Hematopoietic multipotent progenitor cell (in vitro differentiated cells): ENCODE measurements around the gene FN3KRP. TPM values are rescaled to one million over a fixed set of nuclear protein-coding genes. Genes with fewer than 3 reads are reported as not detected.

Source experiments
- DNase-seq, 3 donors: peaks; one replicate each; pipeline ENCODE4 v3.0.0-alpha.2; 2011 to 2015; ENCODE audit warnings: low read depth in 2 of 3, low spot score in 2 of 3
- small RNA-seq: library from RNA; depleted of rRNA; stranded (forward); fragments of <200 nt; gene quantifications from one replicate; pipeline ENCODE3, GENCODE V24; 2012
- total RNA-seq: library from RNA; depleted of rRNA; stranded (reverse); fragments of >200 nt; gene quantifications from one replicate; pipeline ENCODE4 v1.2.3, GENCODE V29; 2012

FN3KRP gene
- total RNA-seq, 1 donor: 14.5 TPM

- DNase-seq: peak in 1 of 3 donors; percentile 56
Observed at GRCh38 chr17:82775001-82775823, 58.7 kb downstream of the FN3KRP start.

GRCh38 chr17:82776454-82776853 is 59.9 kb downstream of the FN3KRP start:
- no peak for DNase-seq

Small RNA genes within 50 kb of the gene (small RNA-seq; reads per million reads assigned to genes)
- not detected for gene MIR4525

Other genes starting within 250 kb of the FN3KRP start
- gene FOXK2, start 197.0 kb upstream of the FN3KRP start, total RNA-seq: 47.9 TPM
- gene WDR45B, start 68.3 kb upstream of the FN3KRP start, total RNA-seq: 44.7 TPM
- 17.2 TPM for gene RAB40B, start 18.0 kb upstream of the FN3KRP start, total RNA-seq
- 2.7 TPM for gene FN3K, start 18.9 kb downstream of the FN3KRP start, total RNA-seq
- gene TBCD, start 35.4 kb downstream of the FN3KRP start, total RNA-seq: 49.3 TPM
- gene ZNF750, start 123.3 kb downstream of the FN3KRP start, total RNA-seq: not detected